GM19397 (cell line): ENCODE data around the gene GALNT15.

Source experiments
- ATAC-seq: cut with Tn5 transposase; IDR thresholded peaks from one replicate; pipeline ENCODE4 v1.9.1; 2021; ENCODE audit warnings: mild to moderate bottlenecking, moderate library complexity; ENCODE audit not compliant: unreplicated experiment

The GALNT15 gene

GRCh38 chr3:16251316-16252085 lies 77.0 kb downstream of the GALNT15 start:
- ATAC-seq = no peak

GRCh38 chr3:16252243-16252978 lies 77.9 kb downstream of the GALNT15 start:
- no peak for ATAC-seq

- ATAC-seq = no peak
Measured at GRCh38 chr3:16252988-16253387, 78.5 kb downstream of the GALNT15 start.

GRCh38 chr3:16253601-16254000 lies 79.1 kb downstream of the GALNT15 start:
- ATAC-seq = no peak

GRCh38 chr3:16254916-16255315 lies 80.4 kb downstream of the GALNT15 start:
- ATAC-seq = no peak

GRCh38 chr3:16255326-16255725 lies 80.8 kb downstream of the GALNT15 start:
- ATAC-seq = no peak

- no peak for ATAC-seq
Measured at GRCh38 chr3:16255726-16256125, 81.2 kb downstream of the GALNT15 start.

- ATAC-seq = no peak
Measured at GRCh38 chr3:16257309-16257708, 82.8 kb downstream of the GALNT15 start.

- ATAC-seq = no peak
Measured at GRCh38 chr3:16258177-16258576, 83.7 kb downstream of the GALNT15 start.

GRCh38 chr3:16258866-16259265 lies 84.4 kb downstream of the GALNT15 start:
- ATAC-seq = no peak

GRCh38 chr3:16260046-16260445 lies 85.6 kb downstream of the GALNT15 start:
- ATAC-seq = no peak

GRCh38 chr3:16262174-16262573 lies 87.7 kb downstream of the GALNT15 start:
- no peak for ATAC-seq

GRCh38 chr3:16264174-16264707 lies 89.8 kb downstream of the GALNT15 start:
- no peak for ATAC-seq

GRCh38 chr3:16264708-16265454 lies 90.4 kb downstream of the GALNT15 start, which contains the start of the genes DPH3 and OXNAD1:
DPH3 (minus strand) TSS chr3:16264943; CDS start chr3:16264876, 67 bp downstream.
OXNAD1 (plus strand) TSS chr3:16265212; CDS start chr3:16270953, 5,741 bp downstream.
- ATAC-seq = peak; percentile 99

GRCh38 chr3:16265455-16265786 lies 90.9 kb downstream of the GALNT15 start:
- no peak for ATAC-seq

GRCh38 chr3:16266714-16267113 lies 92.2 kb downstream of the GALNT15 start:
- ATAC-seq = no peak

GRCh38 chr3:16270855-16271254 lies 96.4 kb downstream of the GALNT15 start:
- no peak for ATAC-seq

- no peak for ATAC-seq
Measured at GRCh38 chr3:16272588-16272987, 98.1 kb downstream of the GALNT15 start.

- ATAC-seq = no peak
Measured at GRCh38 chr3:16273867-16274266, 99.4 kb downstream of the GALNT15 start.

GRCh38 chr3:16277471-16277870 lies 103.0 kb downstream of the GALNT15 start:
- ATAC-seq = no peak
